ENCODE results near the gene USP16. TPM values are rescaled to one million over a fixed set of nuclear protein-coding genes. Genes with fewer than 3 reads are reported as not detected.

USP16 gene
- total and polyA plus RNA-seq, 2 of the 13 experiments (the other 11 are each of a cell fraction or from before 2014, with no cell fraction given) = 16.5 to 46.9 TPM

DNA sequence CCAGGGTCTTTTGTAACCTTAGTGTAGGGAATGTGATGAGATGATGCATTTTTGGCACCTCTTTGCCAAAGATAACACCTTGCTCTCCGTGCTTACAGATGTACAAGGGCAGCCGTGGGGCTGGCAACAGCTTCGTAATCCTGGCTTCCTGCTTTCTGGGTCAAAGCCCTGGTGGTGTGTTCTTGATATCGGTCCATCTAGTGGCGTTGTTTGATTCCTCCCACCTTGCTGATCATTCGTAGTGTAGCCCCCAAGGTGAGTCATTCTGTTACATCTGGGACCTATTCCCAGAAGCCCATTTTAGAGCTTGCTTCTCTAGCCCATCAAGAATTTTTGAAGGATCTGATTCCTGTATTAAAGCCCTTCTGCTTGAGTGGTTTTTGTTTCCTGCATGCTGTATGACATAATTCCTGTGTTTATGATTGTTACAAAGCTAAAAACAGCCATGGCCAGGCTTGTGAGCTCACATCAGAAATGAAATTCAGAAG, 56.0 kb downstream of the USP16 start (continued):
- no peak for TF ChIP-seq MLLT10 (CRISPR knock-in tag; IDR thresholded peaks at IDR 0.05)
- TF ChIP-seq EP300 (IDR thresholded peaks at IDR 0.05; ENCODE audit: low read depth in 2 of 2, low read length in 2 of 2) = no peak
- no peak for TF ChIP-seq EP300 (CRISPR knock-in tag; IDR thresholded peaks at IDR 0.05; ENCODE audit: borderline replicate concordance)
- no peak for TF ChIP-seq SP4 (CRISPR knock-in tag; IDR thresholded peaks at IDR 0.05)
- no peak for TF ChIP-seq HDAC6 (IDR thresholded peaks at IDR 0.05; ENCODE audit: low read depth, low read length)
- TF ChIP-seq PITX1 (CRISPR knock-in tag; IDR thresholded peaks at IDR 0.05) = no peak
- TF ChIP-seq, protein P1, sequence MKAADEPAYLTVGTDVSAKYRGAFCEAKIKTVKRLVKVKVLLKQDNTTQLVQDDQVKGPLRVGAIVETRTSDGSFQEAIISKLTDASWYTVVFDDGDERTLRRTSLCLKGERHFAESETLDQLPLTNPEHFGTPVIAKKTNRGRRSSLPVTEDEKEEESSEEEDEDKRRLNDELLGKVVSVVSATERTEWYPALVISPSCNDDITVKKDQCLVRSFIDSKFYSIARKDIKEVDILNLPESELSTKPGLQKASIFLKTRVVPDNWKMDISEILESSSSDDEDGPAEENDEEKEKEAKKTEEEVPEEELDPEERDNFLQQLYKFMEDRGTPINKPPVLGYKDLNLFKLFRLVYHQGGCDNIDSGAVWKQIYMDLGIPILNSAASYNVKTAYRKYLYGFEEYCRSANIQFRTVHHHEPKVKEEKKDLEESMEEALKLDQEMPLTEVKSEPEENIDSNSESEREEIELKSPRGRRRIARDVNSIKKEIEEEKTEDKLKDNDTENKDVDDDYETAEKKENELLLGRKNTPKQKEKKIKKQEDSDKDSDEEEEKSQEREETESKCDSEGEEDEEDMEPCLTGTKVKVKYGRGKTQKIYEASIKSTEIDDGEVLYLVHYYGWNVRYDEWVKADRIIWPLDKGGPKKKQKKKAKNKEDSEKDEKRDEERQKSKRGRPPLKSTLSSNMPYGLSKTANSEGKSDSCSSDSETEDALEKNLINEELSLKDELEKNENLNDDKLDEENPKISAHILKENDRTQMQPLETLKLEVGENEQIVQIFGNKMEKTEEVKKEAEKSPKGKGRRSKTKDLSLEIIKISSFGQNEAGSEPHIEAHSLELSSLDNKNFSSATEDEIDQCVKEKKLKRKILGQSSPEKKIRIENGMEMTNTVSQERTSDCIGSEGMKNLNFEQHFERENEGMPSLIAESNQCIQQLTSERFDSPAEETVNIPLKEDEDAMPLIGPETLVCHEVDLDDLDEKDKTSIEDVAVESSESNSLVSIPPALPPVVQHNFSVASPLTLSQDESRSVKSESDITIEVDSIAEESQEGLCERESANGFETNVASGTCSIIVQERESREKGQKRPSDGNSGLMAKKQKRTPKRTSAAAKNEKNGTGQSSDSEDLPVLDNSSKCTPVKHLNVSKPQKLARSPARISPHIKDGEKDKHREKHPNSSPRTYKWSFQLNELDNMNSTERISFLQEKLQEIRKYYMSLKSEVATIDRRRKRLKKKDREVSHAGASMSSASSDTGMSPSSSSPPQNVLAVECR (CRISPR knock-in tag; IDR thresholded peaks at IDR 0.05; ENCODE audit: borderline replicate concordance) = no peak
- TF ChIP-seq NR2F1 (CRISPR knock-in tag; IDR thresholded peaks at IDR 0.05) = no peak
- no peak for TF ChIP-seq ZNF792 (CRISPR knock-in tag; IDR thresholded peaks at IDR 0.05)

All from HepG2 (cell line).